Ascending aorta (tissue), 2 donors: ENCODE data around the gene ABCD1. TPM values are rescaled to one million over a fixed set of nuclear protein-coding genes. Genes with fewer than 3 reads are reported as not detected.

ENCODE experiments used
- DNase-seq, 2 donors: peaks; one replicate each; pipeline ENCODE4 v3.0.0-alpha.2; 2019; ENCODE audit warnings: low spot score in 2 of 2
- H3K27ac ChIP-seq, 2 donors: fragments of 200-600 bp; sonication (generic); one replicate each; pipeline ENCODE4 v1.5.1; 2016 to 2017; ENCODE audit warnings: mild to moderate bottlenecking in 1 of 2
- H3K27me3 ChIP-seq: fragments of 200-600 bp; sonication (generic); one replicate; pipeline ENCODE4 v1.5.1; 2017
- H3K36me3 ChIP-seq, 2 donors: fragments of 200-600 bp; sonication (generic); one replicate each; pipeline ENCODE4 v1.5.1; 2016
- H3K4me1 ChIP-seq, 2 donors: fragments of 200-600 bp; sonication (generic); one replicate each; pipeline ENCODE4 v1.5.1; 2016 to 2017; ENCODE audit warnings: mild to moderate bottlenecking in 1 of 2
- H3K4me3 ChIP-seq, 2 donors: fragments of 200-600 bp; sonication (generic); one replicate each; pipeline ENCODE4 v1.5.1; 2016 to 2017; ENCODE audit warnings: mild to moderate bottlenecking in 1 of 2
- H3K9me3 ChIP-seq, 2 donors: fragments of 200-600 bp; sonication (generic); one replicate each; pipeline ENCODE4 v1.5.1; 2016
- CTCF ChIP-seq, 3 experiments: fragments of 200-600 bp in 2 of 3; fragments of 450-650 bp in 1 of 3; sonication (generic) in 2 of 3; IDR thresholded peaks; one replicate each; pipeline ENCODE4 v1.5.1; 2016 to 2019; ENCODE audit warnings: antibody characterized with exemption in 3 of 3, mild to moderate bottlenecking in 1 of 3, moderate library complexity in 1 of 3
- intact Hi-C: fragments of 100-400 bp; cut with DNase I; formaldehyde crosslinking; loops from one replicate; pipeline ENCODE4 v1.15.1; 2023
- total RNA-seq: library from RNA; depleted of rRNA; stranded (reverse); fragments of >200 nt; gene quantifications from one replicate; pipeline ENCODE4 v1.1.0, GENCODE V29; 2016

Gene ABCD1
- total RNA-seq, 1 donor from 2014 or later: 14.7 TPM

- Histone ChIP-seq H3K9me3 (no peaks in the 10 kb centered on the region), H3K27me3 (no peaks in the 10 kb centered on the region), H3K4me1 (no peaks in the 10 kb centered on the region), H3K36me3 (peaks cover 0 to 12% of the 10 kb centered on the region in 2 donors), H3K27ac (no peak overlapping the region), H3K4me3 (no peak overlapping the region)
- intact Hi-C loops: no loop called here
- DNase-seq: no peak
- no peak for TF ChIP-seq CTCF (IDR thresholded peaks at IDR 0.05)
These were observed 53.5 kb downstream of the ABCD1 start for GRCh38 chrX:153778181-153778580.

- TF ChIP-seq CTCF (IDR thresholded peaks at IDR 0.05): no peak
- Histone ChIP-seq H3K27ac (no peak overlapping the region), H3K9me3 (no peaks in the 10 kb centered on the region), H3K4me3 (no peak overlapping the region), H3K27me3 (no peaks in the 10 kb centered on the region), H3K4me1 (no peaks in the 10 kb centered on the region), H3K36me3 (peaks cover 0 to 7% of the 10 kb centered on the region in 2 donors)
- DNase-seq: no peak
- intact Hi-C loops: no loop called here
These were observed 54.0 kb downstream of the ABCD1 start for GRCh38 chrX:153778684-153779101.

GRCh38 chrX:153779891-153780677 is 55.4 kb downstream of the ABCD1 start:
- H3K9me3 ChIP-seq: no peaks in the 10 kb centered on the region
- peaks cover 4% of the 10 kb centered on the region in 2 donors for H3K36me3 ChIP-seq
- peak overlapping the region; percentile 73 to 79 for H3K27ac ChIP-seq
- no peaks in the 10 kb centered on the region for H3K4me1 ChIP-seq
- peak overlapping the region in 1 of 2 donors; percentile 48 for H3K4me3 ChIP-seq
- H3K27me3 ChIP-seq: no peaks in the 10 kb centered on the region
- DNase-seq: no peak
- intact Hi-C loops: no loop called here
- no peak for TF ChIP-seq CTCF (IDR thresholded peaks at IDR 0.05)

GRCh38 chrX:153780678-153781427 is 56.2 kb downstream of the ABCD1 start, which contains the start of gene SRPK3:
Gene SRPK3, plus strand, starts transcription at chrX:153781041. Its CDS starts 46 bp downstream, at chrX:153781087.
- intact Hi-C loops: no loop called here
- no peaks in the 10 kb centered on the region for H3K27me3 ChIP-seq
- no peak for TF ChIP-seq CTCF (IDR thresholded peaks at IDR 0.05)
- peaks cover 9 to 12% of the 10 kb centered on the region in 2 donors for H3K36me3 ChIP-seq
- H3K4me1 ChIP-seq: no peaks in the 10 kb centered on the region
- H3K4me3 ChIP-seq: peak within 1 kb of the TSS in 1 of 2 donors; percentile 48
- H3K27ac ChIP-seq: peak within 1 kb of the TSS; percentile 73 to 79
- no peak for DNase-seq
- no peaks in the 10 kb centered on the region for H3K9me3 ChIP-seq

GRCh38 chrX:153781428-153782047 is 56.9 kb downstream of the ABCD1 start:
- DNase-seq: no peak
- H3K36me3 ChIP-seq: peaks cover 9 to 18% of the 10 kb centered on the region in 2 donors
- intact Hi-C loops: no loop called here
- no peaks in the 10 kb centered on the region for H3K27me3 ChIP-seq
- H3K4me1 ChIP-seq: no peaks in the 10 kb centered on the region
- H3K27ac ChIP-seq: peak overlapping the region; percentile 73 to 79
- H3K4me3 ChIP-seq: peak overlapping the region in 1 of 2 donors; percentile 48
- no peaks in the 10 kb centered on the region for H3K9me3 ChIP-seq
- no peak for TF ChIP-seq CTCF (IDR thresholded peaks at IDR 0.05)
